ENCODE data around the gene IL36RN. TPM values are rescaled to one million over a fixed set of nuclear protein-coding genes. Genes with fewer than 3 reads are reported as not detected.

IL36RN gene
- total RNA-seq, 1 experiment from 2014 or later: not detected

- Histone ChIP-seq H3K4me1 (replicated peaks) (no peaks in the 10 kb centered on the region), H3K9me3 (replicated peaks) (no peaks in the 10 kb centered on the region), H3K27me3 (replicated peaks) (no peaks in the 10 kb centered on the region; the same call in 1 of the 2 replicates), H3K36me3 (no peaks in the 10 kb centered on the region), H3K4me3 (no peak overlapping the region), H3K27ac (no peak overlapping the region)
- DNase-seq (ENCODE audit: low read depth in 1 of 2, low spot score in 2 of 2): no peak
These were observed 1.9 kb upstream of the IL36RN start for GRCh38 chr2:113057117-113057516.

- Histone ChIP-seq H3K36me3 (no peaks in the 10 kb centered on the region), H3K4me1 (replicated peaks) (no peaks in the 10 kb centered on the region), H3K27me3 (replicated peaks) (peaks cover 2% of the 10 kb centered on the region), H3K27ac (no peak overlapping the region), H3K9me3 (replicated peaks) (no peaks in the 10 kb centered on the region), H3K4me3 (no peak overlapping the region)
- DNase-seq (ENCODE audit: low read depth in 1 of 2, low spot score in 2 of 2): peak in 1 of 2 experiments; percentile 8
These were observed 495 bp upstream of the IL36RN start for GRCh38 chr2:113058411-113058994.

GRCh38 chr2:113060396-113060795 is 1.4 kb downstream of the IL36RN start:
- Histone ChIP-seq H3K4me3 (no peak overlapping the region), H3K36me3 (no peaks in the 10 kb centered on the region), H3K27me3 (replicated peaks) (peaks cover 3% of the 10 kb centered on the region), H3K27ac (no peak overlapping the region), H3K9me3 (replicated peaks) (no peaks in the 10 kb centered on the region), H3K4me1 (replicated peaks) (no peaks in the 10 kb centered on the region)
- peak in 1 of 2 experiments; percentile 25 for DNase-seq (ENCODE audit: low read depth in 1 of 2, low spot score in 2 of 2)

- no peak overlapping the region for H3K4me3 ChIP-seq
- no peaks in the 10 kb centered on the region for H3K36me3 ChIP-seq
- no peak overlapping the region for H3K27ac ChIP-seq
- peaks cover 3% of the 10 kb centered on the region for H3K27me3 ChIP-seq (replicated peaks)
- H3K4me1 ChIP-seq (replicated peaks): no peaks in the 10 kb centered on the region
- no peaks in the 10 kb centered on the region for H3K9me3 ChIP-seq (replicated peaks)
- no peak for DNase-seq (ENCODE audit: low read depth in 1 of 2, low spot score in 2 of 2)
These were observed 1.8 kb downstream of the IL36RN start for GRCh38 chr2:113060796-113061195.

- no peaks in the 10 kb centered on the region for H3K4me1 ChIP-seq (replicated peaks)
- no peak overlapping the region for H3K4me3 ChIP-seq
- H3K36me3 ChIP-seq: no peaks in the 10 kb centered on the region
- DNase-seq (ENCODE audit: low read depth in 1 of 2, low spot score in 2 of 2): peak in 1 of 2 experiments; percentile 15
- H3K27me3 ChIP-seq (replicated peaks): peaks cover 3% of the 10 kb centered on the region
- H3K9me3 ChIP-seq (replicated peaks): no peaks in the 10 kb centered on the region
- H3K27ac ChIP-seq: no peak overlapping the region
These were observed 2.2 kb downstream of the IL36RN start for GRCh38 chr2:113061241-113061640.

- DNase-seq (ENCODE audit: low read depth in 1 of 2, low spot score in 2 of 2): peak in 1 of 2 experiments; percentile 35
- Histone ChIP-seq H3K4me3 (no peak overlapping the region), H3K36me3 (no peaks in the 10 kb centered on the region), H3K4me1 (replicated peaks) (no peaks in the 10 kb centered on the region), H3K9me3 (replicated peaks) (no peaks in the 10 kb centered on the region), H3K27me3 (replicated peaks) (peaks cover 3% of the 10 kb centered on the region), H3K27ac (no peak overlapping the region)
These were observed 3.1 kb downstream of the IL36RN start for GRCh38 chr2:113061896-113062770.

- no peak overlapping the region for H3K4me3 ChIP-seq
- H3K9me3 ChIP-seq (replicated peaks): no peaks in the 10 kb centered on the region
- no peak overlapping the region for H3K27ac ChIP-seq
- peaks cover 3% of the 10 kb centered on the region for H3K27me3 ChIP-seq (replicated peaks)
- H3K4me1 ChIP-seq (replicated peaks): no peaks in the 10 kb centered on the region; the same call in 1 of the 2 replicates
- H3K36me3 ChIP-seq: no peaks in the 10 kb centered on the region
- DNase-seq (ENCODE audit: low read depth in 1 of 2, low spot score in 2 of 2): peak in 1 of 2 experiments; percentile 8
These were observed 5.3 kb downstream of the IL36RN start for GRCh38 chr2:113064281-113064680.

- Histone ChIP-seq H3K4me1 (replicated peaks) (no peaks in the 10 kb centered on the region; the same call in 1 of the 2 replicates), H3K27ac (no peak overlapping the region), H3K27me3 (replicated peaks) (peaks cover 3% of the 10 kb centered on the region), H3K9me3 (replicated peaks) (no peaks in the 10 kb centered on the region), H3K4me3 (no peak overlapping the region), H3K36me3 (no peaks in the 10 kb centered on the region)
- DNase-seq (ENCODE audit: low read depth in 1 of 2, low spot score in 2 of 2): peak in 1 of 2 experiments; percentile 16
These were observed 5.9 kb downstream of the IL36RN start for GRCh38 chr2:113064898-113065297.

- Histone ChIP-seq H3K27ac (no peak within 1 kb of the TSS), H3K36me3 (no peaks in the 10 kb centered on the region), H3K27me3 (replicated peaks) (peaks cover 3% of the 10 kb centered on the region), H3K4me1 (replicated peaks) (no peaks in the 10 kb centered on the region; the same call in 1 of the 2 replicates), H3K9me3 (replicated peaks) (no peaks in the 10 kb centered on the region), H3K4me3 (no peak within 1 kb of the TSS)
- peak in 1 of 2 experiments; percentile 4 for DNase-seq (ENCODE audit: low read depth in 1 of 2, low spot score in 2 of 2)
These were observed 8.7 kb downstream of the IL36RN start, which contains the start of gene IL1F10 for GRCh38 chr2:113067681-113068080. Gene IL1F10, plus strand, starts transcription at chr2:113067970. Its CDS starts 4,769 bp downstream, at chr2:113072739.

- Histone ChIP-seq H3K36me3 (no peaks in the 10 kb centered on the region), H3K9me3 (replicated peaks) (no peaks in the 10 kb centered on the region), H3K4me1 (replicated peaks) (no peaks in the 10 kb centered on the region; the same call in 1 of the 2 replicates), H3K4me3 (no peak overlapping the region), H3K27me3 (replicated peaks) (peaks cover 3% of the 10 kb centered on the region), H3K27ac (no peak overlapping the region)
- DNase-seq (ENCODE audit: low read depth in 1 of 2, low spot score in 2 of 2): no peak
These were observed 9.3 kb downstream of the IL36RN start for GRCh38 chr2:113068249-113068648.

- Histone ChIP-seq H3K27ac (no peak overlapping the region), H3K4me1 (replicated peaks) (no peaks in the 10 kb centered on the region; the same call in 1 of the 2 replicates), H3K4me3 (no peak overlapping the region), H3K27me3 (replicated peaks) (no peaks in the 10 kb centered on the region; the same call in 1 of the 2 replicates), H3K9me3 (replicated peaks) (no peaks in the 10 kb centered on the region), H3K36me3 (no peaks in the 10 kb centered on the region)
- no peak for DNase-seq (ENCODE audit: low read depth in 1 of 2, low spot score in 2 of 2)
These were observed 9.9 kb downstream of the IL36RN start for GRCh38 chr2:113068706-113069485.

- Histone ChIP-seq H3K4me3 (no peak overlapping the region), H3K36me3 (no peaks in the 10 kb centered on the region), H3K4me1 (replicated peaks) (no peaks in the 10 kb centered on the region; the same call in 1 of the 2 replicates), H3K27me3 (replicated peaks) (0 out of 2 replicates have a peak, but pooled peaks cover under 1% of the 10 kb centered on the region), H3K27ac (no peak overlapping the region), H3K9me3 (replicated peaks) (no peaks in the 10 kb centered on the region)
- DNase-seq (ENCODE audit: low read depth in 1 of 2, low spot score in 2 of 2): peak in 1 of 2 experiments; percentile 15
These were observed 10.9 kb downstream of the IL36RN start for GRCh38 chr2:113069676-113070605.
